ENCODE results near the gene SLC38A10. TPM values are rescaled to one million over a fixed set of nuclear protein-coding genes. Genes with fewer than 3 reads are reported as not detected.

Gene SLC38A10
- total and polyA plus RNA-seq, 2 of the 13 experiments (the other 11 are each of a cell fraction or from before 2014, with no cell fraction given): 23.4 to 55.8 TPM

DNA sequence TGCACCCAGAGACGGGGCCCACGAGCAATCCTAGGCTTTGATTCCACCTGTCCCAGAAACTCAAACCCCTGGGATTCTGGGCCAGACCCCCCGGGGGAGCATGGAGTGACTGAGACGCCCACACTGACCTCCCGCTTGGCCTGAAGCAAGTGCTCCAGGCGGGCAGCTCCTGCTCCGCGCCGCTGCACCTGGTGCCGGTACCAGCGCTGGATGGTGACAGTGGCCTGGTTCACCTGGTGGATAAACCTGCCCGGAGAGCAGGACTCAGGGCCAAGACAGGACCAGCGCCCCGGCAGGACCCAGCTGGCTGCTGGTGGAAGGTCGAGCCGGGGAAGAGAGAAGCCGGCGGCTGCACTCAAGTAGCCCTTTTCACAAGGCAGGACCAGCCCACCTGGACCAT lies 94.9 kb downstream of the SLC38A10 start:
- Histone ChIP-seq H2AFZ (ENCODE audit: low read length) (no peak overlapping the region), H3K27ac (ENCODE audit: extremely low read length, insufficient read depth, low read length) (no peak overlapping the region), H3K4me3 (replicated peaks in 1 of 3; ENCODE audit: insufficient read depth in 1 of 3, low read depth in 2 of 3, low read length in 3 of 3) (no peak overlapping the region), H3K79me2 (ENCODE audit: insufficient read depth, low read length) (no peaks in the 10 kb centered on the region), H4K20me1 (ENCODE audit: insufficient read depth, low read length) (no peaks in the 10 kb centered on the region; the same call in 1 of the 2 replicates), H3K4me2 (ENCODE audit: low read depth, low read length) (no peak overlapping the region), H3K36me3 (replicated peaks in 1 of 2; ENCODE audit: control insufficient read depth in 1 of 2, insufficient read depth in 2 of 2, low read length in 2 of 2) (peaks cover 18 to 51% of the 10 kb centered on the region in 2 experiments; a peak in 4 of 5 replicates), H3K27me3 (ENCODE audit: control insufficient read depth in 1 of 2, insufficient read depth in 2 of 2, low read length in 2 of 2) (no peaks in the 10 kb centered on the region), H3K9me3 (ENCODE audit: low read length) (no peaks in the 10 kb centered on the region), H3K9ac (ENCODE audit: insufficient read depth, low read depth, low read length) (no peak overlapping the region), H3K4me1 (ENCODE audit: insufficient read depth, low read length) (no peaks in the 10 kb centered on the region)
- BruUV-seq (replicated peaks): no TSS peak
- in situ Hi-C loops (cut with HindIII; ENCODE audit: extremely low pct_ligation_motif_present, low pct_unique_long_range_greater_than_20kb): no loop called here
- ChIA-PET CTCF (ENCODE audit: low intra/inter-chr PET ratio, low total read pairs) (interaction anchor here (1.3 to 1.4 kb wide), 2 partner anchors 58 to 99 kb away, joined by 4 to 20 read pairs; no protein-coding TSS in a partner anchor), POLR2A (interaction anchor here (1.3 kb wide), 1 partner anchor 39 kb away, joined by 3 read pairs; the partner anchor contains the start of genes NDUFAF8 and TEPSIN)
- FAIRE-seq: no peak
- intact Hi-C loops (cut with micrococcal nuclease; ENCODE audit: unreplicated experiment): loop anchor here (5.0 kb wide), 1 partner anchor 58 kb away; no protein-coding TSS in a partner anchor
- DNase-seq (ENCODE audit: low spot score): no peak
- 93% methylated on average over 16 of the region's 18 CpGs for WGBS (ENCODE audit: low lambda C conversion rate)
- ATAC-seq: no peak
- 0 out of 2 replicates have a peak, but pooled peaks have one; percentile 12 for TF ChIP-seq PCBP1 (IDR thresholded peaks at IDR 0.05; ENCODE audit: borderline replicate concordance, low read depth, low read length)
- 0 out of 2 replicates have a peak, but pooled peaks have one; percentile 45 for TF ChIP-seq ZNF547 (CRISPR knock-in tag; IDR thresholded peaks at IDR 0.05)
- TF ChIP-seq ZNF383 (CRISPR knock-in tag; IDR thresholded peaks at IDR 0.05; ENCODE audit: borderline replicate concordance): no peak
- no peak for TF ChIP-seq ZNF101 (CRISPR knock-in tag; IDR thresholded peaks at IDR 0.05; ENCODE audit: borderline replicate concordance, low read depth)

DNA sequence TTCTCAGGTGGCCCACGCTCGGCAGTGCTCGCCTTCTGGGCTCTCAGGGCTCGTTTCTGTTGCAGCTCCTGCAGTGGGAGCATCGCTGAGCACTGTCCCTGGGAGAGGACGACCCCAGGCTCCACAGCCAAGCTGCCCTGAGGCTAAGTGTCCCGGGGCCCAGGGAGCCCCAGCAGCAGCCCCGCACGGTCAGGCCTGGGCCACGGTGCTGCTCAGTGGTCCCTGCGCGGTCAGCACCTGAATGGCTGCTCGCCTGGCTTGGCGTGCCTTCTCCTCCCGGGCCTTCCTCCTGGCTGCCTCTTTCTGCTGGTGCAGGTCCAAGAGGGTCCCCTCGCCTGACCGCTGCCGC lies 95.7 kb downstream of the SLC38A10 start:
- Histone ChIP-seq H3K79me2 (ENCODE audit: insufficient read depth, low read length) (no peaks in the 10 kb centered on the region), H2AFZ (ENCODE audit: low read length) (no peak overlapping the region), H3K9me3 (ENCODE audit: low read length) (no peaks in the 10 kb centered on the region), H3K4me2 (ENCODE audit: low read depth, low read length) (no peak overlapping the region), H3K36me3 (replicated peaks in 1 of 2; ENCODE audit: control insufficient read depth in 1 of 2, insufficient read depth in 2 of 2, low read length in 2 of 2) (peaks cover 17 to 45% of the 10 kb centered on the region in 2 experiments; a peak in 4 of 5 replicates), H3K9ac (ENCODE audit: insufficient read depth, low read depth, low read length) (no peak overlapping the region), H3K27me3 (ENCODE audit: control insufficient read depth in 1 of 2, insufficient read depth in 2 of 2, low read length in 2 of 2) (no peaks in the 10 kb centered on the region), H4K20me1 (ENCODE audit: insufficient read depth, low read length) (no peaks in the 10 kb centered on the region; the same call in 1 of the 2 replicates), H3K4me1 (ENCODE audit: insufficient read depth, low read length) (no peaks in the 10 kb centered on the region), H3K27ac (ENCODE audit: extremely low read length, insufficient read depth, low read length) (no peak overlapping the region), H3K4me3 (replicated peaks in 1 of 3; ENCODE audit: insufficient read depth in 1 of 3, low read depth in 2 of 3, low read length in 3 of 3) (no peak overlapping the region)
- ChIA-PET CTCF (ENCODE audit: low intra/inter-chr PET ratio, low total read pairs) (no interaction called here), POLR2A (no interaction called here)
- 0 out of 2 replicates have a peak, but pooled peaks have one; percentile 54 for TF ChIP-seq DNMT1 (CRISPR knock-in tag; IDR thresholded peaks at IDR 0.05)
- TF ChIP-seq, protein P1, sequence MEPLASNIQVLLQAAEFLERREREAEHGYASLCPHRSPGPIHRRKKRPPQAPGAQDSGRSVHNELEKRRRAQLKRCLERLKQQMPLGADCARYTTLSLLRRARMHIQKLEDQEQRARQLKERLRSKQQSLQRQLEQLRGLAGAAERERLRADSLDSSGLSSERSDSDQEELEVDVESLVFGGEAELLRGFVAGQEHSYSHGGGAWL (CRISPR knock-in tag; IDR thresholded peaks at IDR 0.05): 0 out of 2 replicates have a peak, but pooled peaks have one; percentile 41
- peak; percentile 18 for TF ChIP-seq AGO2 (optimal IDR thresholded peaks at IDR 0.05; ENCODE audit: low read depth, low read length)
- TF ChIP-seq ZNF816 (CRISPR knock-in tag; IDR thresholded peaks at IDR 0.05; ENCODE audit: borderline replicate concordance): no peak
- DNase-seq (ENCODE audit: low spot score) (no peak), ATAC-seq (no peak), FAIRE-seq (no peak)
- WGBS (ENCODE audit: low lambda C conversion rate): 89% methylated on average over 5 of the region's 18 CpGs
- no TSS peak for BruUV-seq (replicated peaks)
- in situ Hi-C loops (cut with HindIII; ENCODE audit: extremely low pct_ligation_motif_present, low pct_unique_long_range_greater_than_20kb): no loop called here
- intact Hi-C loops (cut with micrococcal nuclease; ENCODE audit: unreplicated experiment): no loop called here

Data from HepG2 (cell line).